ENCODE results near the gene TMEM121B.
"Not testable (repeated sequence)": the region's sequence is repeated elsewhere in the genome, so short reads cannot be mapped to it uniquely, and the experiment has no call there.

The TMEM121B gene

GRCh38 chr22:17121233-17122195 is at the start of gene TMEM121B:
TMEM121B (minus strand) TSS chr22:17121360; CDS start chr22:17121127, 233 bp downstream.
- peak; percentile 91 to 94 (median 92) for DNase-seq

- no peak for DNase-seq
Measured at GRCh38 chr22:17167486-17167885, 46.3 kb upstream of the TMEM121B start.

- peak in 2 of 3 donors; percentile 20 to 28 for DNase-seq
Measured at GRCh38 chr22:17164392-17165024, 43.3 kb upstream of the TMEM121B start.

GRCh38 chr22:17162731-17163130 is 41.6 kb upstream of the TMEM121B start:
- DNase-seq = no peak

- no peak for DNase-seq
Measured at GRCh38 chr22:17161991-17162390, 40.8 kb upstream of the TMEM121B start.

GRCh38 chr22:17159504-17159951 is 38.4 kb upstream of the TMEM121B start:
- peak; percentile 37 to 43 (median 40) for DNase-seq

- peak; percentile 94 to 95 (median 94) for DNase-seq
Measured at GRCh38 chr22:17158568-17159503, 37.7 kb upstream of the TMEM121B start, which contains the start of gene HDHD5. HDHD5 (minus strand) TSS chr22:17159277; CDS start chr22:17159251, 26 bp downstream.

GRCh38 chr22:17158176-17158567 is 37.0 kb upstream of the TMEM121B start:
- no peak for DNase-seq

- DNase-seq = no peak
Measured at GRCh38 chr22:17157714-17158113, 36.6 kb upstream of the TMEM121B start.

- DNase-seq = no peak
Measured at GRCh38 chr22:17155941-17156340, 34.8 kb upstream of the TMEM121B start.

GRCh38 chr22:17152971-17153370 is 31.8 kb upstream of the TMEM121B start:
- no peak for DNase-seq

- no peak for DNase-seq
Measured at GRCh38 chr22:17152340-17152739, 31.2 kb upstream of the TMEM121B start.

GRCh38 chr22:17149076-17149815 is 28.1 kb upstream of the TMEM121B start:
- DNase-seq = no peak

GRCh38 chr22:17147458-17147857 is 26.3 kb upstream of the TMEM121B start:
- DNase-seq = not testable (repeated sequence)

- DNase-seq = no peak
Measured at GRCh38 chr22:17145021-17145680, 24.0 kb upstream of the TMEM121B start.

GRCh38 chr22:17143826-17144225 is 22.7 kb upstream of the TMEM121B start:
- no peak for DNase-seq

GRCh38 chr22:17143101-17143500 is 21.9 kb upstream of the TMEM121B start:
- DNase-seq = no peak

- peak in 1 of 3 donors; percentile 22 for DNase-seq
Measured at GRCh38 chr22:17140826-17141766, 19.9 kb upstream of the TMEM121B start.

- DNase-seq = no peak
Measured at GRCh38 chr22:17140022-17140421, 18.9 kb upstream of the TMEM121B start.

- DNase-seq = no peak
Measured at GRCh38 chr22:17138513-17138912, 17.4 kb upstream of the TMEM121B start.
